Small intestine (tissue), 7 donors: ENCODE data around the gene PRSS2. TPM values are rescaled to one million over a fixed set of nuclear protein-coding genes. Genes with fewer than 3 reads are reported as not detected.
"Not testable (repeated sequence)": the region's sequence is repeated elsewhere in the genome, so short reads cannot be mapped to it uniquely, and the experiment has no call there.

Experiments used
- DNase-seq, 2 donors: peaks; one replicate each; pipeline versions ENCODE4 v3.0.0 to v3.0.0-alpha.2; 2013
- FAIRE-seq: peaks from 2 replicates; lab custom pipeline; 2012; peaks lifted over from hg19 to GRCh38; lab: Jason Lieb, UNC
- H3K27ac ChIP-seq, 3 donors: one replicate each; pipeline ENCODE4 v1.5.1; 2013; ENCODE audit warnings: low read length in 2 of 3, mild to moderate bottlenecking in 2 of 3, control low read depth in 1 of 3, inconsistent platforms in 1 of 3, low read depth in 1 of 3, moderate library complexity in 1 of 3
- H3K27me3 ChIP-seq, 3 donors: one replicate each; pipeline ENCODE4 v1.6.1; 2013; ENCODE audit warnings: low read length in 3 of 3, inconsistent platforms in 1 of 3; ENCODE audit not compliant: control insufficient read depth in 3 of 3, insufficient read depth in 3 of 3
- H3K36me3 ChIP-seq, 3 donors: one replicate each; pipeline ENCODE4 v1.6.1; 2013; ENCODE audit warnings: low read length in 3 of 3, inconsistent platforms in 1 of 3, low read depth in 1 of 3, mild to moderate bottlenecking in 1 of 3, moderate library complexity in 1 of 3; ENCODE audit not compliant: control insufficient read depth in 3 of 3, insufficient read depth in 2 of 3
- H3K4me1 ChIP-seq, 3 donors: one replicate each; pipeline ENCODE4 v1.6.1; 2013; ENCODE audit warnings: low read length in 2 of 3, inconsistent platforms in 1 of 3, low read depth in 1 of 3, mild to moderate bottlenecking in 1 of 3, moderate library complexity in 1 of 3; ENCODE audit not compliant: control insufficient read depth in 3 of 3, insufficient read depth in 2 of 3
- H3K4me3 ChIP-seq, 3 donors: one replicate each; pipeline ENCODE4 v1.5.1; 2013; ENCODE audit warnings: low read length in 3 of 3, control low read depth in 1 of 3, inconsistent platforms in 1 of 3, low read depth in 1 of 3, mild to moderate bottlenecking in 1 of 3, moderate library complexity in 1 of 3
- H3K9me3 ChIP-seq, 2 donors: one replicate each; pipeline ENCODE4 v1.6.1; 2013; ENCODE audit warnings: low read depth in 1 of 2, low read length in 1 of 2; ENCODE audit not compliant: control insufficient read depth in 2 of 2, insufficient read depth in 1 of 2
- WGBS, 3 donors: extraction: QIAGEN DNeasy Blood & Tissue Kit; methylation state at CpG; one replicate each; pipeline ENCODE4 v1.1.7; 2013; 5-methylcytosine and 5-hydroxymethylcytosine counted together
- polyA plus RNA-seq, 4 donors: library from polyadenylated mRNA; stranded (reverse) in 3 of 4; unstranded in 1 of 4; fragments of 200-250 nt in 3 of 4; fragments of 120-200 nt in 1 of 4; gene quantifications; one replicate each; pipeline versions ENCODE4 v1.2.1 to v1.2.3, GENCODE V29; 2013
- donor health status: healthy with polysubstance abuse.
- donor health status: control.
- donor health status: control.
- donor health status: Bipolar disorder and iron deficiency.
- donor health status: healthy.

Gene PRSS2
- polyA plus RNA-seq, 4 donors, result 0.80 to 814 (median 123) TPM

- Histone ChIP-seq H3K9me3 (no peaks in the 10 kb centered on the region), H3K27ac (no peak overlapping the region), H3K27me3 (peaks cover 0 to 4% (median 0%) of the 10 kb centered on the region in 3 donors), H3K4me1 (peaks cover 0 to 2% (median 0%) of the 10 kb centered on the region in 3 donors), H3K4me3 (no peak overlapping the region), H3K36me3 (no peaks in the 10 kb centered on the region)
- no peak for FAIRE-seq
- WGBS, 3 donors, result 56 to 75% (median 71%) methylated on average over 3 of the region's 3 CpGs
- no peak for DNase-seq
Observed at GRCh38 chr7:142752376-142753225, 18.2 kb upstream of the PRSS2 start.

- no peak for FAIRE-seq
Observed at GRCh38 chr7:142753366-142753765, 17.4 kb upstream of the PRSS2 start.

DNA sequence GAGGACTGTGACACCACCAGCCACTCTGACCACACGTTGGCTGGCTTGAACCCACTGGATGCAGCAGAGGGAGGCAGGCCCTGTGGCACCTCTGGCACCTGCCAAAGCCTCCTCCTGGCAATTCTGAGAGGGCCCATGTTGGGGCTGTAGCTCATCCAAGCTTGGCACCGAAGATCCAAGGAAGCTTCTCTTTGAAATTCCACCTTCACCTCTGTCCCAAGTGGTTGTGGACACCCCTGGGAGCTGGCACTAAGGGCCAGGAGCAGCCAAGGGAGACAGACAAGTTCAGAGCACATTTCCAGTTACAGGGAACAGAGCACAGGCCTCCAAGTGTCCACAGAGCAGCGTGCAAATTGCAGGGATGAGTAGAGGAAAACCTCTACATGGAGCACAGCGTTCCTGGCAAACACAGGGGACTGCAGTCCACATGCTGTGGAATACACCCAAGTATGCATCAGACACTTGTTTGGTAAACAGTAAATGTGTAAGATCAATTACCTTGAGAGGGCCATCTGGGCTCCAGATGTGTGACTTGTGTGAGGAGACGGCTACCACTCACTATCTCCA lies 16.8 kb upstream of the PRSS2 start:
- H3K36me3 ChIP-seq, H3K4me3 ChIP-seq, DNase-seq, H3K9me3 ChIP-seq, FAIRE-seq, H3K27ac ChIP-seq, H3K27me3 ChIP-seq, H3K4me1 ChIP-seq: not testable (repeated sequence)
- WGBS, 3 donors, result 62 to 84% (median 65%) methylated on average over 5 of the region's 5 CpGs

More at GRCh38 chr7:142753366-142753765, 17.4 kb upstream of the PRSS2 start:
- Histone ChIP-seq H3K9me3 (no peaks in the 10 kb centered on the region), H3K4me3 (no peak overlapping the region), H3K27ac (no peak overlapping the region), H3K27me3 (peaks cover 0 to 4% (median 0%) of the 10 kb centered on the region in 3 donors), H3K36me3 (no peaks in the 10 kb centered on the region), H3K4me1 (peaks cover 0 to 2% (median 0%) of the 10 kb centered on the region in 3 donors)
- DNase-seq, result no peak
- 60 to 83% (median 62%) methylated on average over 8 of the region's 8 CpGs for WGBS, 3 donors

GRCh38 chr7:142754681-142755575 lies 15.8 kb upstream of the PRSS2 start:
- Histone ChIP-seq H3K4me1 (peaks cover 0 to 2% (median 0%) of the 10 kb centered on the region in 3 donors), H3K4me3 (no peak overlapping the region), H3K9me3 (no peaks in the 10 kb centered on the region), H3K36me3 (no peaks in the 10 kb centered on the region), H3K27me3 (peaks cover 0 to 6% (median 0%) of the 10 kb centered on the region in 3 donors), H3K27ac (peak overlapping the region in 2 of 3 donors; percentile 24 to 29)
- no peak for FAIRE-seq
- WGBS, 3 donors, result 33 to 53% (median 42%) methylated on average over 10 of the region's 10 CpGs
- peak; percentile 63 to 79 for DNase-seq

GRCh38 chr7:142758312-142758711 lies 12.5 kb upstream of the PRSS2 start:
- DNase-seq, H3K27me3 ChIP-seq, FAIRE-seq, H3K4me1 ChIP-seq, H3K4me3 ChIP-seq, H3K36me3 ChIP-seq, H3K9me3 ChIP-seq, H3K27ac ChIP-seq: not testable (repeated sequence)
- 68 to 88% (median 85%) methylated on average over 1 to 3 of the region's 3 CpGs for WGBS, 3 donors

DNA sequence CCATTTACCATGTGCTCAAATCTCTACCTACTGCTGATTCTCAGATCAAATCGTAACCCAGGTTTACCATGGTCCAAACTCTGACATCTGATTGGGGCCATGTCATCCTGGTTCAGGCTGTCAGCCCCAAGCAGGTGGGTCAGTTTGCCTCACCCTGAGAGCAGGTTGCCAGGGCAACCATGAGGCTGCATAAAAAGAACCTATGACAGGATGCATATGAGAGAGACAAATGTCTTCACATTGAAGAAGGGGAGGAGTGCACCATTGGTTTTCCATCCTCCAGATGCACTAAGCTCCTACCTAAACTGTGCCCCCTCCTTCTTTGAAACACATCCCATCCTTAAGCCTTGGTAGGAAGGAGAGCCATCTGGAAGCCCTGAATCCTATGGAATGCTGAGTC lies 11.3 kb upstream of the PRSS2 start:
- WGBS, 3 donors, result 86 to 94% (median 88%) methylated on average over 1 of the region's 1 CpG
- Histone ChIP-seq H3K27ac (no peak overlapping the region), H3K27me3 (peaks cover 0 to 4% (median 0%) of the 10 kb centered on the region in 3 donors), H3K4me1 (peaks cover 0 to 2% (median 0%) of the 10 kb centered on the region in 3 donors), H3K4me3 (no peak overlapping the region), H3K9me3 (no peaks in the 10 kb centered on the region), H3K36me3 (no peaks in the 10 kb centered on the region)
- DNase-seq (no peak), FAIRE-seq (no peak)

GRCh38 chr7:142760071-142760642 lies 10.6 kb upstream of the PRSS2 start:
- FAIRE-seq (no peak), DNase-seq (no peak)
- no peaks in the 10 kb centered on the region for H3K36me3 ChIP-seq
- 59 to 76% (median 65%) methylated on average over 5 of the region's 5 CpGs for WGBS, 3 donors
- peaks cover 0 to 2% (median 0%) of the 10 kb centered on the region in 3 donors for H3K4me1 ChIP-seq
- H3K9me3 ChIP-seq, result no peaks in the 10 kb centered on the region
- no peak overlapping the region for H3K27ac ChIP-seq
- peaks cover 0 to 4% (median 0%) of the 10 kb centered on the region in 3 donors for H3K27me3 ChIP-seq
- no peak overlapping the region for H3K4me3 ChIP-seq

DNA sequence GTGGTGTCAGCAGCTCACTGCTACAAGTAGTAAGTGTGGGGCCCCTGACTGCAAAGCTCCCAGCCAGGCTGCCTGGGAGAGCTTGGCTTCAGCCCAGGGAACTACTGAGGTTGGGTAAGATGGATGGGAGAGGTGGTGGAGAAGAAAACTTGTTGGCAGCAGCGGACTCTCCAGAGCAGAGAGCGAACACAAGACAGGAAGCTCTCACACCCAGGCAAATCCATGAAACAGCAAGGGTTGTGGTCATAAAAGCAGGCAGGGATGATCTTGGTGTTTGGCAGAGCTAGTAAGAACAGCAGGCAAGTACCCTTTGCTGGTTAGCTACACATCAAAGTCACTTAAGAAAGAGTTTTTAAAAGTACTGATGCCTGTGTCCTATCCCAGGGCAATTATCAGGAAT lies 9.2 kb upstream of the PRSS2 start:
- not testable (repeated sequence) for H3K9me3 ChIP-seq, H3K27ac ChIP-seq, H3K4me3 ChIP-seq, H3K36me3 ChIP-seq, FAIRE-seq, H3K27me3 ChIP-seq, H3K4me1 ChIP-seq, DNase-seq
- WGBS, 3 donors, result 72 to 90% (median 85%) methylated on average over 2 of the region's 2 CpGs
